Astrocyte (in vitro differentiated cells and primary cell): ENCODE results near the gene NOD1. TPM values are rescaled to one million over a fixed set of nuclear protein-coding genes. Genes with fewer than 3 reads are reported as not detected.

Experiments used
- total RNA-seq: library from RNA; stranded (reverse); gene quantifications from 2 replicates; pipeline ENCODE4 v1.2.1, GENCODE V29; 2021

NOD1 gene
- total RNA-seq, 1 donor from 2014 or later = 9.7 TPM

Other genes starting within 250 kb of the NOD1 start
- 9.2 and 9.9 TPM in 2 replicates for gene ZNRF2, start 194.2 kb downstream of the NOD1 start, total RNA-seq
- 27.7 and 29.6 TPM in 2 replicates for gene GGCT, start 26.0 kb upstream of the NOD1 start, total RNA-seq
- gene GARS1, start 116.1 kb upstream of the NOD1 start, total RNA-seq = 517 and 564 TPM in 2 replicates
- not detected in 2 replicates for gene CRHR2, start 203.7 kb upstream of the NOD1 start, total RNA-seq